Tibial nerve (tissue), 4 donors: ENCODE data around the gene KIAA1958.

Experiments used
- EP300 ChIP-seq, 2 donors: sonication (generic); formaldehyde crosslinking; IDR thresholded peaks; one replicate each; pipeline ENCODE4 v1.6.1; 2017; ENCODE audit warnings: antibody characterized with exemption in 2 of 2, mild to moderate bottlenecking in 1 of 2
- POLR2A ChIP-seq, 2 donors: fragments of 450-650 bp; IDR thresholded peaks; one replicate each; pipeline ENCODE4 v1.6.1; 2017; ENCODE audit warnings: antibody characterized with exemption in 2 of 2, mild to moderate bottlenecking in 2 of 2, moderate library complexity in 2 of 2
- TF ChIP-seq, protein P1 (sequence below), 5 experiments: fragments of 200-600 bp in 3 of 5; fragments of 450-650 bp in 2 of 5; sonication (generic) in 3 of 5; IDR thresholded peaks; one replicate each; pipeline ENCODE4 v1.5.1; 2016 to 2019; ENCODE audit warnings: antibody characterized with exemption in 5 of 5, mild to moderate bottlenecking in 3 of 5, moderate library complexity in 2 of 5

DNA sequence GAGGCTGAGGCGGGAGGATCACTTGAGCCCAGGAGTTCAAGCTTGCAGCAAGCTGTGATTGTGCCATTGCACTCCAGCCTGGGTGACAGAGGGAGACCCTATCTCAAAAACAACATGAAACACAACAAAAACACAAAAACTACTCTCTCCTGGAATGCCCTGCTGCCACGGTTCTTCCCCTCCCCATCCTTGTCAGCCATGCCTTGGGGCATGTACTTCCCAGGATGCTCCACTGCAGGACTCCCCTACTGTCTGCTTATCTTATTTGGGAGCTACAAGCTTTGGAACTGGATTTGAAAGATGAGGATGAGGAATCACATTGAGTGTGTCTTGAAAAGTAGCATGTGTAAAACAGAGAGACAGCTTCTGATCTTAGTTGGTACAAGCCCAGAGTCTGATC lies 40.1 kb upstream of the KIAA1958 start:
- TF ChIP-seq, protein P1, sequence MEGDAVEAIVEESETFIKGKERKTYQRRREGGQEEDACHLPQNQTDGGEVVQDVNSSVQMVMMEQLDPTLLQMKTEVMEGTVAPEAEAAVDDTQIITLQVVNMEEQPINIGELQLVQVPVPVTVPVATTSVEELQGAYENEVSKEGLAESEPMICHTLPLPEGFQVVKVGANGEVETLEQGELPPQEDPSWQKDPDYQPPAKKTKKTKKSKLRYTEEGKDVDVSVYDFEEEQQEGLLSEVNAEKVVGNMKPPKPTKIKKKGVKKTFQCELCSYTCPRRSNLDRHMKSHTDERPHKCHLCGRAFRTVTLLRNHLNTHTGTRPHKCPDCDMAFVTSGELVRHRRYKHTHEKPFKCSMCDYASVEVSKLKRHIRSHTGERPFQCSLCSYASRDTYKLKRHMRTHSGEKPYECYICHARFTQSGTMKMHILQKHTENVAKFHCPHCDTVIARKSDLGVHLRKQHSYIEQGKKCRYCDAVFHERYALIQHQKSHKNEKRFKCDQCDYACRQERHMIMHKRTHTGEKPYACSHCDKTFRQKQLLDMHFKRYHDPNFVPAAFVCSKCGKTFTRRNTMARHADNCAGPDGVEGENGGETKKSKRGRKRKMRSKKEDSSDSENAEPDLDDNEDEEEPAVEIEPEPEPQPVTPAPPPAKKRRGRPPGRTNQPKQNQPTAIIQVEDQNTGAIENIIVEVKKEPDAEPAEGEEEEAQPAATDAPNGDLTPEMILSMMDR (IDR thresholded peaks at IDR 0.05) = no peak
- TF ChIP-seq EP300 (IDR thresholded peaks at IDR 0.05) (no peak), POLR2A (IDR thresholded peaks at IDR 0.05) (no peak)
